Central memory CD8-positive, alpha-beta T cell (primary cell): ENCODE measurements around the gene KCNK16.

ENCODE experiments used
- ATAC-seq: fragments of 150-1000 bp; cut with Tn5 transposase; replicated peaks from 2 replicates; pipeline ENCODE4 v1.10.0; 2022; ENCODE audit warnings: mild to moderate bottlenecking, moderate FRiP score, moderate number of reproducible peaks; ENCODE audit not compliant: poor library complexity, severe bottlenecking; ENCODE audit errors: extremely low read depth
- DNase-seq, 2 donors: peaks; one replicate each; pipeline ENCODE4 v3.0.0; 2021; ENCODE audit warnings: low spot score in 2 of 2
- H3K27ac Mint-ChIP-seq: one replicate; pipeline ENCODE4 v1.8.0; 2022; ENCODE audit warnings: low read depth, mild to moderate bottlenecking, moderate library complexity, mixed read lengths
- H3K27me3 Mint-ChIP-seq: one replicate; pipeline ENCODE4 v1.8.0; 2022; ENCODE audit warnings: mixed read lengths
- H3K36me3 Mint-ChIP-seq: one replicate; pipeline ENCODE4 v1.8.0; 2022; ENCODE audit warnings: mild to moderate bottlenecking, moderate library complexity, mixed read lengths; ENCODE audit not compliant: insufficient read depth
- H3K4me1 Mint-ChIP-seq: one replicate; pipeline ENCODE4 v1.8.0; 2022; ENCODE audit warnings: mixed read lengths
- H3K4me3 Mint-ChIP-seq: one replicate; pipeline ENCODE4 v1.8.0; 2022; ENCODE audit warnings: mild to moderate bottlenecking, moderate library complexity, mixed read lengths
- H3K9me3 Mint-ChIP-seq: one replicate; pipeline ENCODE4 v1.8.0; 2022; ENCODE audit warnings: mixed read lengths

The KCNK16 gene

GRCh38 chr6:39322306-39322850 is at the start of gene KCNK16:
Gene KCNK16 (minus strand): TSS chr6:39322702. CDS start chr6:39322540, 162 bp downstream.
- Mint-ChIP-seq H3K9me3 (no peaks in the 10 kb centered on the region), H3K4me3 (no peak within 1 kb of the TSS), H3K4me1 (no peaks in the 10 kb centered on the region), H3K36me3 (peaks cover 2% of the 10 kb centered on the region), H3K27ac (no peak within 1 kb of the TSS), H3K27me3 (peaks cover 80% of the 10 kb centered on the region)
- no peak for ATAC-seq
- DNase-seq = no peak

GRCh38 chr6:39370390-39370789 is 47.9 kb upstream of the KCNK16 start:
- Mint-ChIP-seq H3K27ac (no peak overlapping the region), H3K36me3 (peaks cover 2% of the 10 kb centered on the region), H3K27me3 (peaks cover 58% of the 10 kb centered on the region), H3K4me3 (no peak overlapping the region), H3K4me1 (no peaks in the 10 kb centered on the region), H3K9me3 (no peaks in the 10 kb centered on the region)
- DNase-seq (no peak), ATAC-seq (no peak)

- DNase-seq = no peak
- Mint-ChIP-seq H3K9me3 (no peaks in the 10 kb centered on the region), H3K4me3 (no peak overlapping the region), H3K27ac (no peak overlapping the region), H3K36me3 (peaks cover 2% of the 10 kb centered on the region), H3K4me1 (no peaks in the 10 kb centered on the region), H3K27me3 (peaks cover 59% of the 10 kb centered on the region)
- no peak for ATAC-seq
Measured at GRCh38 chr6:39369987-39370386, 47.5 kb upstream of the KCNK16 start.

- H3K9me3 Mint-ChIP-seq = no peaks in the 10 kb centered on the region
- ATAC-seq = no peak
- DNase-seq = no peak
- H3K4me1 Mint-ChIP-seq = no peaks in the 10 kb centered on the region
- H3K27ac Mint-ChIP-seq = no peak overlapping the region
- H3K4me3 Mint-ChIP-seq = no peak overlapping the region
- peaks cover 2% of the 10 kb centered on the region for H3K36me3 Mint-ChIP-seq
- peaks cover 77% of the 10 kb centered on the region for H3K27me3 Mint-ChIP-seq
Measured at GRCh38 chr6:39367700-39368099, 45.2 kb upstream of the KCNK16 start.

GRCh38 chr6:39366931-39367618 is 44.6 kb upstream of the KCNK16 start:
- H3K4me3 Mint-ChIP-seq = no peak overlapping the region
- H3K9me3 Mint-ChIP-seq = no peaks in the 10 kb centered on the region
- no peak overlapping the region for H3K27ac Mint-ChIP-seq

GRCh38 chr6:39365281-39366074 is 43.0 kb upstream of the KCNK16 start:
- H3K4me1 Mint-ChIP-seq = peaks cover 7% of the 10 kb centered on the region
- peaks cover 2% of the 10 kb centered on the region for H3K36me3 Mint-ChIP-seq
- DNase-seq (no peak), ATAC-seq (no peak)
- peaks cover 76% of the 10 kb centered on the region for H3K27me3 Mint-ChIP-seq
- H3K4me3 Mint-ChIP-seq = no peak overlapping the region
- H3K9me3 Mint-ChIP-seq = no peaks in the 10 kb centered on the region
- H3K27ac Mint-ChIP-seq = no peak overlapping the region

More at GRCh38 chr6:39366931-39367618, 44.6 kb upstream of the KCNK16 start:
- DNase-seq (no peak), ATAC-seq (no peak)
- peaks cover 2% of the 10 kb centered on the region for H3K4me1 Mint-ChIP-seq
- H3K36me3 Mint-ChIP-seq = peaks cover 2% of the 10 kb centered on the region
- peaks cover 80% of the 10 kb centered on the region for H3K27me3 Mint-ChIP-seq

- DNase-seq (no peak), ATAC-seq (no peak)
- Mint-ChIP-seq H3K36me3 (no peaks in the 10 kb centered on the region), H3K4me1 (peaks cover 7% of the 10 kb centered on the region), H3K27ac (no peak overlapping the region), H3K4me3 (no peak overlapping the region), H3K27me3 (peaks cover 59% of the 10 kb centered on the region), H3K9me3 (no peaks in the 10 kb centered on the region)
Measured at GRCh38 chr6:39363280-39363679, 40.8 kb upstream of the KCNK16 start.

- ATAC-seq (no peak), DNase-seq (no peak)
- no peaks in the 10 kb centered on the region for H3K36me3 Mint-ChIP-seq
- peaks cover 53% of the 10 kb centered on the region for H3K27me3 Mint-ChIP-seq
- peaks cover 7% of the 10 kb centered on the region for H3K4me1 Mint-ChIP-seq
- no peaks in the 10 kb centered on the region for H3K9me3 Mint-ChIP-seq
- no peak overlapping the region for H3K27ac Mint-ChIP-seq
- no peak overlapping the region for H3K4me3 Mint-ChIP-seq
Measured at GRCh38 chr6:39362487-39362865, 40.0 kb upstream of the KCNK16 start.

- peak in 1 of 2 donors; percentile 23 for DNase-seq
- Mint-ChIP-seq H3K4me3 (no peak overlapping the region), H3K27me3 (peaks cover 47% of the 10 kb centered on the region), H3K36me3 (no peaks in the 10 kb centered on the region), H3K27ac (no peak overlapping the region), H3K4me1 (peaks cover 7% of the 10 kb centered on the region), H3K9me3 (no peaks in the 10 kb centered on the region)
- ATAC-seq = no peak
Measured at GRCh38 chr6:39361657-39362486, 39.4 kb upstream of the KCNK16 start.

- DNase-seq (no peak), ATAC-seq (no peak)
- H3K27ac Mint-ChIP-seq = no peak overlapping the region
- peaks cover 40% of the 10 kb centered on the region for H3K27me3 Mint-ChIP-seq
- H3K4me3 Mint-ChIP-seq = no peak overlapping the region
- no peaks in the 10 kb centered on the region for H3K36me3 Mint-ChIP-seq
- no peaks in the 10 kb centered on the region for H3K9me3 Mint-ChIP-seq
- H3K4me1 Mint-ChIP-seq = peaks cover 7% of the 10 kb centered on the region
Measured at GRCh38 chr6:39360378-39360777, 37.9 kb upstream of the KCNK16 start.

- DNase-seq (no peak), ATAC-seq (no peak)
- peaks cover 34% of the 10 kb centered on the region for H3K27me3 Mint-ChIP-seq
- H3K9me3 Mint-ChIP-seq = no peaks in the 10 kb centered on the region
- H3K36me3 Mint-ChIP-seq = no peaks in the 10 kb centered on the region
- no peak overlapping the region for H3K4me3 Mint-ChIP-seq
- no peak overlapping the region for H3K27ac Mint-ChIP-seq
- peaks cover 7% of the 10 kb centered on the region for H3K4me1 Mint-ChIP-seq
Measured at GRCh38 chr6:39357998-39358686, 35.6 kb upstream of the KCNK16 start.
